ENCODE measurements around the gene LCN2. TPM values are rescaled to one million over a fixed set of nuclear protein-coding genes. Genes with fewer than 3 reads are reported as not detected.
A peak's percentile ranks its signal among the peaks of the same experiment; 100 is the strongest.

The LCN2 gene
- total and polyA plus RNA-seq, 9 of the 15 experiments (the other 6 are each of a cell fraction or from before 2014, with no cell fraction given): 0.10 to 1.2 (median 0.44) TPM; not detected in 1

DNA sequence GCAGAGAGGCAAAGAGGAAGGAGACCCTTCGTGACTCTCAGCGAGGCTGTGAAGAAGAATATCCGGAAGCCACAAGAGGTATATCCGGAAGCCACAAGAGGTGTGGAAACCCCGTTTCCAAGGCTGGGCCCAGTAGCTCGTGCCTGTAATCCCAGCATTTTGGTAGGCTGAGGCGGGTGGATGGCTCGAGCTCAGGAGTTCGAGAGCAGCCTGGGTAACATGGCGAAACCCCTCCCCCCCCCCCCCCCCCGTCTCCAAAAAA lies 10.2 kb downstream of the LCN2 start (continued):
- TF ChIP-seq, protein P1, sequence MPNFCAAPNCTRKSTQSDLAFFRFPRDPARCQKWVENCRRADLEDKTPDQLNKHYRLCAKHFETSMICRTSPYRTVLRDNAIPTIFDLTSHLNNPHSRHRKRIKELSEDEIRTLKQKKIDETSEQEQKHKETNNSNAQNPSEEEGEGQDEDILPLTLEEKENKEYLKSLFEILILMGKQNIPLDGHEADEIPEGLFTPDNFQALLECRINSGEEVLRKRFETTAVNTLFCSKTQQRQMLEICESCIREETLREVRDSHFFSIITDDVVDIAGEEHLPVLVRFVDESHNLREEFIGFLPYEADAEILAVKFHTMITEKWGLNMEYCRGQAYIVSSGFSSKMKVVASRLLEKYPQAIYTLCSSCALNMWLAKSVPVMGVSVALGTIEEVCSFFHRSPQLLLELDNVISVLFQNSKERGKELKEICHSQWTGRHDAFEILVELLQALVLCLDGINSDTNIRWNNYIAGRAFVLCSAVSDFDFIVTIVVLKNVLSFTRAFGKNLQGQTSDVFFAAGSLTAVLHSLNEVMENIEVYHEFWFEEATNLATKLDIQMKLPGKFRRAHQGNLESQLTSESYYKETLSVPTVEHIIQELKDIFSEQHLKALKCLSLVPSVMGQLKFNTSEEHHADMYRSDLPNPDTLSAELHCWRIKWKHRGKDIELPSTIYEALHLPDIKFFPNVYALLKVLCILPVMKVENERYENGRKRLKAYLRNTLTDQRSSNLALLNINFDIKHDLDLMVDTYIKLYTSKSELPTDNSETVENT (CRISPR knock-in tag; IDR thresholded peaks at IDR 0.05): no peak
- TF ChIP-seq HDAC8 (tag; IDR thresholded peaks at IDR 0.05): peak; percentile 87; the same call in 1 of the 2 replicates
- peak; percentile 33 for TF ChIP-seq CHD1 (IDR thresholded peaks at IDR 0.05; ENCODE audit: low read length)
- TF ChIP-seq STAT5A (IDR thresholded peaks at IDR 0.05; ENCODE audit: borderline replicate concordance, low read length): 0 out of 2 replicates have a peak, but pooled peaks have one; percentile 18
- TF ChIP-seq, protein P2, sequence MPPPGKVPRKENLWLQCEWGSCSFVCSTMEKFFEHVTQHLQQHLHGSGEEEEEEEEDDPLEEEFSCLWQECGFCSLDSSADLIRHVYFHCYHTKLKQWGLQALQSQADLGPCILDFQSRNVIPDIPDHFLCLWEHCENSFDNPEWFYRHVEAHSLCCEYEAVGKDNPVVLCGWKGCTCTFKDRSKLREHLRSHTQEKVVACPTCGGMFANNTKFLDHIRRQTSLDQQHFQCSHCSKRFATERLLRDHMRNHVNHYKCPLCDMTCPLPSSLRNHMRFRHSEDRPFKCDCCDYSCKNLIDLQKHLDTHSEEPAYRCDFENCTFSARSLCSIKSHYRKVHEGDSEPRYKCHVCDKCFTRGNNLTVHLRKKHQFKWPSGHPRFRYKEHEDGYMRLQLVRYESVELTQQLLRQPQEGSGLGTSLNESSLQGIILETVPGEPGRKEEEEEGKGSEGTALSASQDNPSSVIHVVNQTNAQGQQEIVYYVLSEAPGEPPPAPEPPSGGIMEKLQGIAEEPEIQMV (tag; conservative IDR thresholded peaks at IDR 0.05; ENCODE audit: low read depth): 0 out of 2 replicates have a peak, but pooled peaks have one; percentile 39
- TF ChIP-seq CXXC5 (CRISPR knock-in tag; IDR thresholded peaks at IDR 0.05): peak; percentile 53
- TF ChIP-seq, protein P3, sequence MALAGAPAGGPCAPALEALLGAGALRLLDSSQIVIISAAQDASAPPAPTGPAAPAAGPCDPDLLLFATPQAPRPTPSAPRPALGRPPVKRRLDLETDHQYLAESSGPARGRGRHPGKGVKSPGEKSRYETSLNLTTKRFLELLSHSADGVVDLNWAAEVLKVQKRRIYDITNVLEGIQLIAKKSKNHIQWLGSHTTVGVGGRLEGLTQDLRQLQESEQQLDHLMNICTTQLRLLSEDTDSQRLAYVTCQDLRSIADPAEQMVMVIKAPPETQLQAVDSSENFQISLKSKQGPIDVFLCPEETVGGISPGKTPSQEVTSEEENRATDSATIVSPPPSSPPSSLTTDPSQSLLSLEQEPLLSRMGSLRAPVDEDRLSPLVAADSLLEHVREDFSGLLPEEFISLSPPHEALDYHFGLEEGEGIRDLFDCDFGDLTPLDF (CRISPR knock-in tag; IDR thresholded peaks at IDR 0.05): peak; percentile 73
- peak; percentile 62; the same call in 1 of the 2 replicates for TF ChIP-seq FOXJ2 (tag; IDR thresholded peaks at IDR 0.05)
- TF ChIP-seq ETV1 (tag; conservative IDR thresholded peaks at IDR 0.05; ENCODE audit: low read depth): peak; percentile 86
- TF ChIP-seq, protein P4, sequence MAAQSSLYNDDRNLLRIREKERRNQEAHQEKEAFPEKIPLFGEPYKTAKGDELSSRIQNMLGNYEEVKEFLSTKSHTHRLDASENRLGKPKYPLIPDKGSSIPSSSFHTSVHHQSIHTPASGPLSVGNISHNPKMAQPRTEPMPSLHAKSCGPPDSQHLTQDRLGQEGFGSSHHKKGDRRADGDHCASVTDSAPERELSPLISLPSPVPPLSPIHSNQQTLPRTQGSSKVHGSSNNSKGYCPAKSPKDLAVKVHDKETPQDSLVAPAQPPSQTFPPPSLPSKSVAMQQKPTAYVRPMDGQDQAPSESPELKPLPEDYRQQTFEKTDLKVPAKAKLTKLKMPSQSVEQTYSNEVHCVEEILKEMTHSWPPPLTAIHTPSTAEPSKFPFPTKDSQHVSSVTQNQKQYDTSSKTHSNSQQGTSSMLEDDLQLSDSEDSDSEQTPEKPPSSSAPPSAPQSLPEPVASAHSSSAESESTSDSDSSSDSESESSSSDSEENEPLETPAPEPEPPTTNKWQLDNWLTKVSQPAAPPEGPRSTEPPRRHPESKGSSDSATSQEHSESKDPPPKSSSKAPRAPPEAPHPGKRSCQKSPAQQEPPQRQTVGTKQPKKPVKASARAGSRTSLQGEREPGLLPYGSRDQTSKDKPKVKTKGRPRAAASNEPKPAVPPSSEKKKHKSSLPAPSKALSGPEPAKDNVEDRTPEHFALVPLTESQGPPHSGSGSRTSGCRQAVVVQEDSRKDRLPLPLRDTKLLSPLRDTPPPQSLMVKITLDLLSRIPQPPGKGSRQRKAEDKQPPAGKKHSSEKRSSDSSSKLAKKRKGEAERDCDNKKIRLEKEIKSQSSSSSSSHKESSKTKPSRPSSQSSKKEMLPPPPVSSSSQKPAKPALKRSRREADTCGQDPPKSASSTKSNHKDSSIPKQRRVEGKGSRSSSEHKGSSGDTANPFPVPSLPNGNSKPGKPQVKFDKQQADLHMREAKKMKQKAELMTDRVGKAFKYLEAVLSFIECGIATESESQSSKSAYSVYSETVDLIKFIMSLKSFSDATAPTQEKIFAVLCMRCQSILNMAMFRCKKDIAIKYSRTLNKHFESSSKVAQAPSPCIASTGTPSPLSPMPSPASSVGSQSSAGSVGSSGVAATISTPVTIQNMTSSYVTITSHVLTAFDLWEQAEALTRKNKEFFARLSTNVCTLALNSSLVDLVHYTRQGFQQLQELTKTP (IDR thresholded peaks at IDR 0.05; ENCODE audit: low read depth in 1 of 2, partially characterized antibody in 2 of 2): peak in 1 of 2 experiments; percentile 53
- 0 out of 2 replicates have a peak, but pooled peaks have one; percentile 17 for TF ChIP-seq SMC3 (conservative IDR thresholded peaks at IDR 0.05; ENCODE audit: insufficient read depth, low read depth, low read length)
- TF ChIP-seq ZBTB17 (CRISPR knock-in tag; IDR thresholded peaks at IDR 0.05): peak; percentile 83
- peak; percentile 7; the same call in 1 of the 2 replicates for TF ChIP-seq MTF1 (CRISPR knock-in tag; IDR thresholded peaks at IDR 0.05; ENCODE audit: borderline replicate concordance)
- no peak for TF ChIP-seq ERF (CRISPR knock-in tag; IDR thresholded peaks at IDR 0.05)
- peak in 1 of 2 experiments; percentile 10; a peak in 1 of 4 replicates for TF ChIP-seq FOXA3 (CRISPR knock-in tag; conservative IDR thresholded peaks at IDR 0.05 in 1 of 2, IDR thresholded peaks at IDR 0.05 in 1 of 2)
- TF ChIP-seq NRF1 (conservative IDR thresholded peaks at IDR 0.05 in 1 of 2, IDR thresholded peaks at IDR 0.05 in 1 of 2): 0 out of 4 replicates have a peak, but pooled peaks of 1 of the 2 experiments have one; percentile 10
- peak; percentile 61; the same call in 1 of the 2 replicates for TF ChIP-seq PTBP1 (IDR thresholded peaks at IDR 0.05; ENCODE audit: low read depth, low read length)
